Measurements from ENCODE around the gene FAR2. TPM values are rescaled to one million over a fixed set of nuclear protein-coding genes. Genes with fewer than 3 reads are reported as not detected.

FAR2 gene
- total and polyA plus RNA-seq, 4 donors = 0.81 to 7.6 (median 3.1) TPM

DNA sequence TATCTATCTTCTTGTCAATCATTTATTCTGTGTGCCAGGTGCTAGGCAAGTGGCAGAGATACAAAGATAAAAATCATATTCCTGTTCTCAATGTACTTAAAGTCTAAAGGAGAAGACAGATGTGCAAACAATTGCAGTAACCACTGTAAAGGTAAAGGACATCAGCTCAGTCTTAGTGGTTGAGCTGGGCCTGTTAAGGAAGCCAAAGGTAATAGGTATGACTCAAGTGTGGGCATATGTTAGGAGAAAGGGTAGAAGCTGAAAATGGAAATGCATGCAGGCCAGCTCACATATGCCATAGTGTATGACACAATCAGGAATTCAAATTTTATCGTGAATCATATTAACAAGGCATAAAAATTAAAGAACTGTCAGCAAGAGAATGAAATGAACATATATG, 49.8 kb downstream of the FAR2 start:
- TF ChIP-seq HNF4G (IDR thresholded peaks at IDR 0.05) (no peak), FOXA1 (IDR thresholded peaks at IDR 0.05) (no peak), SP1 (IDR thresholded peaks at IDR 0.05) (no peak), EGR1 (IDR thresholded peaks at IDR 0.05; ENCODE audit: low read depth in 2 of 2) (no peak), TAF1 (conservative IDR thresholded peaks at IDR 0.05) (no peak), NR2F2 (IDR thresholded peaks at IDR 0.05) (no peak), HNF4A (conservative IDR thresholded peaks at IDR 0.05) (no peak), YY1 (IDR thresholded peaks at IDR 0.05) (no peak), RAD21 (IDR thresholded peaks at IDR 0.05) (no peak), GABPA (IDR thresholded peaks at IDR 0.05 in 1 of 2, conservative IDR thresholded peaks at IDR 0.05 in 1 of 2) (no peak), RXRA (IDR thresholded peaks at IDR 0.05) (no peak), JUND (IDR thresholded peaks at IDR 0.05) (no peak), FOXA2 (IDR thresholded peaks at IDR 0.05) (no peak)
- TF ChIP-seq, protein P1, sequence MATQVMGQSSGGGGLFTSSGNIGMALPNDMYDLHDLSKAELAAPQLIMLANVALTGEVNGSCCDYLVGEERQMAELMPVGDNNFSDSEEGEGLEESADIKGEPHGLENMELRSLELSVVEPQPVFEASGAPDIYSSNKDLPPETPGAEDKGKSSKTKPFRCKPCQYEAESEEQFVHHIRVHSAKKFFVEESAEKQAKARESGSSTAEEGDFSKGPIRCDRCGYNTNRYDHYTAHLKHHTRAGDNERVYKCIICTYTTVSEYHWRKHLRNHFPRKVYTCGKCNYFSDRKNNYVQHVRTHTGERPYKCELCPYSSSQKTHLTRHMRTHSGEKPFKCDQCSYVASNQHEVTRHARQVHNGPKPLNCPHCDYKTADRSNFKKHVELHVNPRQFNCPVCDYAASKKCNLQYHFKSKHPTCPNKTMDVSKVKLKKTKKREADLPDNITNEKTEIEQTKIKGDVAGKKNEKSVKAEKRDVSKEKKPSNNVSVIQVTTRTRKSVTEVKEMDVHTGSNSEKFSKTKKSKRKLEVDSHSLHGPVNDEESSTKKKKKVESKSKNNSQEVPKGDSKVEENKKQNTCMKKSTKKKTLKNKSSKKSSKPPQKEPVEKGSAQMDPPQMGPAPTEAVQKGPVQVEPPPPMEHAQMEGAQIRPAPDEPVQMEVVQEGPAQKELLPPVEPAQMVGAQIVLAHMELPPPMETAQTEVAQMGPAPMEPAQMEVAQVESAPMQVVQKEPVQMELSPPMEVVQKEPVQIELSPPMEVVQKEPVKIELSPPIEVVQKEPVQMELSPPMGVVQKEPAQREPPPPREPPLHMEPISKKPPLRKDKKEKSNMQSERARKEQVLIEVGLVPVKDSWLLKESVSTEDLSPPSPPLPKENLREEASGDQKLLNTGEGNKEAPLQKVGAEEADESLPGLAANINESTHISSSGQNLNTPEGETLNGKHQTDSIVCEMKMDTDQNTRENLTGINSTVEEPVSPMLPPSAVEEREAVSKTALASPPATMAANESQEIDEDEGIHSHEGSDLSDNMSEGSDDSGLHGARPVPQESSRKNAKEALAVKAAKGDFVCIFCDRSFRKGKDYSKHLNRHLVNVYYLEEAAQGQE (IDR thresholded peaks at IDR 0.05) = no peak
- TF ChIP-seq, protein P2, sequence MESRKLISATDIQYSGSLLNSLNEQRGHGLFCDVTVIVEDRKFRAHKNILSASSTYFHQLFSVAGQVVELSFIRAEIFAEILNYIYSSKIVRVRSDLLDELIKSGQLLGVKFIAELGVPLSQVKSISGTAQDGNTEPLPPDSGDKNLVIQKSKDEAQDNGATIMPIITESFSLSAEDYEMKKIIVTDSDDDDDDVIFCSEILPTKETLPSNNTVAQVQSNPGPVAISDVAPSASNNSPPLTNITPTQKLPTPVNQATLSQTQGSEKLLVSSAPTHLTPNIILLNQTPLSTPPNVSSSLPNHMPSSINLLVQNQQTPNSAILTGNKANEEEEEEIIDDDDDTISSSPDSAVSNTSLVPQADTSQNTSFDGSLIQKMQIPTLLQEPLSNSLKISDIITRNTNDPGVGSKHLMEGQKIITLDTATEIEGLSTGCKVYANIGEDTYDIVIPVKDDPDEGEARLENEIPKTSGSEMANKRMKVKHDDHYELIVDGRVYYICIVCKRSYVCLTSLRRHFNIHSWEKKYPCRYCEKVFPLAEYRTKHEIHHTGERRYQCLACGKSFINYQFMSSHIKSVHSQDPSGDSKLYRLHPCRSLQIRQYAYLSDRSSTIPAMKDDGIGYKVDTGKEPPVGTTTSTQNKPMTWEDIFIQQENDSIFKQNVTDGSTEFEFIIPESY (IDR thresholded peaks at IDR 0.05) = no peak
- TF ChIP-seq, protein P3, sequence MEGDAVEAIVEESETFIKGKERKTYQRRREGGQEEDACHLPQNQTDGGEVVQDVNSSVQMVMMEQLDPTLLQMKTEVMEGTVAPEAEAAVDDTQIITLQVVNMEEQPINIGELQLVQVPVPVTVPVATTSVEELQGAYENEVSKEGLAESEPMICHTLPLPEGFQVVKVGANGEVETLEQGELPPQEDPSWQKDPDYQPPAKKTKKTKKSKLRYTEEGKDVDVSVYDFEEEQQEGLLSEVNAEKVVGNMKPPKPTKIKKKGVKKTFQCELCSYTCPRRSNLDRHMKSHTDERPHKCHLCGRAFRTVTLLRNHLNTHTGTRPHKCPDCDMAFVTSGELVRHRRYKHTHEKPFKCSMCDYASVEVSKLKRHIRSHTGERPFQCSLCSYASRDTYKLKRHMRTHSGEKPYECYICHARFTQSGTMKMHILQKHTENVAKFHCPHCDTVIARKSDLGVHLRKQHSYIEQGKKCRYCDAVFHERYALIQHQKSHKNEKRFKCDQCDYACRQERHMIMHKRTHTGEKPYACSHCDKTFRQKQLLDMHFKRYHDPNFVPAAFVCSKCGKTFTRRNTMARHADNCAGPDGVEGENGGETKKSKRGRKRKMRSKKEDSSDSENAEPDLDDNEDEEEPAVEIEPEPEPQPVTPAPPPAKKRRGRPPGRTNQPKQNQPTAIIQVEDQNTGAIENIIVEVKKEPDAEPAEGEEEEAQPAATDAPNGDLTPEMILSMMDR (IDR thresholded peaks at IDR 0.05; ENCODE audit: low read depth, low read length, missing input control) = no peak
- TF ChIP-seq, protein P4, sequence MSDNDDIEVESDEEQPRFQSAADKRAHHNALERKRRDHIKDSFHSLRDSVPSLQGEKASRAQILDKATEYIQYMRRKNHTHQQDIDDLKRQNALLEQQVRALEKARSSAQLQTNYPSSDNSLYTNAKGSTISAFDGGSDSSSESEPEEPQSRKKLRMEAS (IDR thresholded peaks at IDR 0.05) = no peak
- TF ChIP-seq, protein P5, sequence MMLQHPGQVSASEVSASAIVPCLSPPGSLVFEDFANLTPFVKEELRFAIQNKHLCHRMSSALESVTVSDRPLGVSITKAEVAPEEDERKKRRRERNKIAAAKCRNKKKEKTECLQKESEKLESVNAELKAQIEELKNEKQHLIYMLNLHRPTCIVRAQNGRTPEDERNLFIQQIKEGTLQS (IDR thresholded peaks at IDR 0.05) = no peak
- 94% methylated on average over 1 of the region's 1 CpG for WGBS
- H3K9me3 ChIP-seq (ENCODE audit: control insufficient read depth in 4 of 4, low read length in 3 of 4) = no peaks in the 10 kb centered on the region
- H3K27ac ChIP-seq (ENCODE audit: low read depth in 1 of 2, low read length in 2 of 2) = no peak overlapping the region
- no peak for DNase-seq (ENCODE audit: low spot score)
- no peaks in the 10 kb centered on the region for H3K36me3 ChIP-seq (ENCODE audit: control insufficient read depth in 4 of 4, insufficient read depth in 3 of 4, low read depth in 1 of 4, low read length in 3 of 4)
- H3K4me3 ChIP-seq (ENCODE audit: low read depth in 1 of 3, low read length in 3 of 3) = no peak overlapping the region
- H3K27me3 ChIP-seq (ENCODE audit: control insufficient read depth in 4 of 4, insufficient read depth in 4 of 4, low read length in 3 of 4) = no peaks in the 10 kb centered on the region
- no peak overlapping the region for H3K9ac ChIP-seq (ENCODE audit: low read depth in 1 of 2, low read length in 2 of 2)
- no peaks in the 10 kb centered on the region for H3K4me1 ChIP-seq (ENCODE audit: control insufficient read depth in 4 of 4, insufficient read depth in 4 of 4, low read length in 3 of 4)
